ENCODE results near the gene SARDH.
A peak's percentile ranks its signal among the peaks of the same experiment; 100 is the strongest.

SARDH gene

GRCh38 chr9:133669182-133669801 lies 68.9 kb downstream of the SARDH start:
- DNase-seq (ENCODE audit: low spot score), result no peak

DNA sequence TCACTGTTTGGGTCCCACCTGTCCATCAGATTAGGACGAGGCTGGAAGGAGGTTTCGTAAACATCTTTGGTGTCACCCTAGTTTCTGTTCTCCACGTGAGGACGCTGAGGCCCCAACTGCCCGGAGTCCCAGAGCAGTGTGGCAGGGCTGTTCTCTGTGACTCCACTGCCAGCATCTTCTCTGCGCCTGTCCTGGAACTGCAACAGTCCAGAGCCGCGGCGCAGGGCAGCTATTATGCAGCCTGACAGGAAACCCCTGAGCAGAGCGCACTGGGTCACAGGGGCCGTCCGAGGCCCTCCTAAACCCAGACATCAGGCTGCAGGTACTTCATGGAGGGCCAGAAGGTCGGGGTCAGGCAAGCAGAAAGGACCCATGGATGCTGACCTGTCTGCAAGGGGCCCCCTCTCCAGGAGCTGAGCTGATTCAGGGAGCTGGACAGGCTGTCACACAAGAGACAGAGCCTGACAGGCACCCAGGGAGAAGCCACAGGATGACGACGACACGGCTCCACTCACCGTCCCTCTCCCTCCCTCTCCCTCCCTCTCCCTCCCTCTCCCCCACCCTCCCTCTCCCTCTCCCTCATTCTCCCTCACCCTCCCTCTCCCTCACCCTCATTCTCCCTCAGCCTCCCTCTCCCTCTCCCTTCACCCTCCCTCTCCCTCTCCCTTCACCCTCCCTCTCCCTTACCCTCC lies 70.2 kb downstream of the SARDH start:
- DNase-seq (ENCODE audit: low spot score), result no peak

DNA sequence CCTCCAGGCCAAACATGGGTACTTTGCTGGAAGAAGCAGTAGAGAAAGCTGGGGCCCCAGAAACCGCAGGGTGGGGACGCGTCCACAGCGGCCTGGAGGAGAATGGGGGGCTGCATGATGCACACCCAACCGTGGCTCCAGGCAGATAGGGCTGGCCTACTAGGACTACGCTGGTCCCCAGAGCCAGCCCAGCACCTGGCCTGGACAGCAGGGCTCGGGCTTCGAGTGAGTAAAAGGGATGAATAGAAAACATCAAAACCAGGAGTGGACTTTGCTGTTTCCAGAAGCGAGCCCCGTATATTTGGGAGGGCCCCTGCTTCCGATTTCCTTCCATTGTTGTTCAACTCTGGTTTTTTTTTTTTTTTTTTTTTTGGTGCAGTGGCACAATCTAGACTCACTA lies 71.3 kb downstream of the SARDH start:
- no peak for DNase-seq (ENCODE audit: low spot score)

- no peak for DNase-seq (ENCODE audit: low spot score)
Measured at GRCh38 chr9:133666387-133666786, 71.8 kb downstream of the SARDH start.

- no peak for DNase-seq (ENCODE audit: low spot score)
Measured at GRCh38 chr9:133665535-133665934, 72.6 kb downstream of the SARDH start.

GRCh38 chr9:133665096-133665495 lies 73.1 kb downstream of the SARDH start:
- no peak for DNase-seq (ENCODE audit: low spot score)

DNA sequence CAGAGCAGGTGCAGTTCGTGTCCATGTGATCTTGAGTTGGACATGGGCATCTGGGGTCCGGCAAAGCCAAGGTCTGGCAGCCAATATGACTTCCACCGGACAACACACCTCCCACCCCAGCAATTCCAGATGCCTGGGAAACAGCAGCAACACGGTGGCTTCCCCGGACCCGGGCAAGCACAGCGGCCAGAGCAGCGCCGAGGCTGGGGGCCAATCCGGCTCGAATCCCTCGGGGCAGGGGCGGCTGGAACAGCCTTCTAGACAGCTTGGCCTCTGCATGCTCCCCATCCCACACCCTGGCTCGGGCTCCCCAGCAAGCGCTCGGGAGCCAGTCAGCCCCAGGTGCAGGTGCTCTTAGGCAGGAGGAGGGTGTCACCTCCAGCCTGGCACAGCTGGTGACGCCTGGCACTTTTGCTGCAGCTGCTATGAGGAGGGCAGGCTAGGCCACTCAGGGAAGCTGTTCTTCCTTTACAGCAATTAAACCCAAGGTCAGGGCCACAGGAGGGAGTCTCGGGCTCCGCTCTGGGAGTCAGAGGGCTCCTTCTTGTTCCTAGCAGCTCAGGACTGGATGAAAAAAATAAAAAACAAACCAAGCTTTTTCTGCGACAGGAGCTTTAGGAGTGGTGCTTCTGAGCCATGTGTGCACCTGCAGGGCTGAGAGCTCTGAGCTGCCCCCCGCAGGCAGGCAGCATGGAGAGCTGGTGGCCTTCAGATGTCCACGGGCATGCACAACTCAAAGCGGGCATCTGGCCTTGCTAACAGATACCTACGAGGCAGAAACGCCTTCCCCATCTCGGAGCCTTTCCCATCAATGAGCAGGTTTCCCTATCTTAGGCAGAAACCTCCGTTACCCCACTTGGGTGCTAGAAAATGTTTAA lies 73.7 kb downstream of the SARDH start:
- no peak for DNase-seq (ENCODE audit: low spot score)

DNA sequence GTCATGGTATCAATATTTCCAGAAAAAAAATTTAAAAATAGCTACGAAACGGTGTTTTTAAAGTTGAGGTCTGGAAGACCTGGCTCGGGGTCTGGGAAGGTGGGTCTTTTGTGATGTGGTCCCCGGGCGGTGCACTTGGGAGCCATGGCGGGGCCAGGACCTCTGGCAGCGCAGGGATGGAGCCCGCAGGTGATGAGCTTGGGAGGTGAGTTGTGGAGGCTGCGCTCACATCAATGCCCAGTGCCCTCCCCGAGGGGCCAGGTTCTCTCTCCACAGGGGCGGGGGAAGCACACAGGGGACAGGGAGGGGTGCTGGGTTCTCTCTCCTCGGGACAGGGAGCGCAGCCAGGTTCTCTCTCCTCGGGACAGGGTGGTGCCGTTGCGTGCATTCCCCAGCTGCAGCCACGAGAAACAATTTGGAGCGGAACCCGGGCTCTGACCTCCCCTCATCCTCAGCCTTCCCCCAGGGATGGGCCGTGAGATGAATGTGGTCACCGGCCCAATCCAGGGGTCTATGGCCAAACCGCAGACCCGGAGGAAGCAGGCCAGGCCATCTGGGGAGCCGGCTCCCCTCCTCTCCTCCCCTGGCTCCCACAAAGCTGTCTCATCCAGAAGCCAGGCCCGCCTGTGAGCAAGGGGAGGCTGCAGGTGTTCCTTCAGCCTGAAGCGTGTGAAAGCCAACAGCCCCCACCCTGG lies 76.2 kb downstream of the SARDH start:
- DNase-seq (ENCODE audit: low spot score), result no peak

DNA sequence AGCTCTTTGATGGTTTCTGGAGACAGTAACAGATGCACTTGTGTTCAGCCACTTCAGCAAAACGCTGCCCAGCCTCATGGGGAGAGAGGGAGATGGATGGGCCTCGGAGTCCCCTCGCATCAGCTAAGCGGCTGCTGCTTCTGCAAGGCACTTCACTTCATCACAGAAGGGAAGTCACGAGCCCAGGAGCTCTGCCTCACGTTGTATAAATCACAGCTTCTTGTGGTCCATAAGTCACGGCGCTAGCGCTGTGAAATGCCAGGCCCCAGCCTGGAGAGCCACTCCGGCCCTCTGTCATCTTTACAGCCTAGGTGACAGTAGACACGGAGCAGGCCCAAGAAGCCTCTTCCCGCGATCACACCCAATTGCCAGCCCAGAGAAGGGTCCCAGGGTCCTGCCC lies 78.6 kb downstream of the SARDH start:
- no peak for DNase-seq (ENCODE audit: low spot score)

DNA sequence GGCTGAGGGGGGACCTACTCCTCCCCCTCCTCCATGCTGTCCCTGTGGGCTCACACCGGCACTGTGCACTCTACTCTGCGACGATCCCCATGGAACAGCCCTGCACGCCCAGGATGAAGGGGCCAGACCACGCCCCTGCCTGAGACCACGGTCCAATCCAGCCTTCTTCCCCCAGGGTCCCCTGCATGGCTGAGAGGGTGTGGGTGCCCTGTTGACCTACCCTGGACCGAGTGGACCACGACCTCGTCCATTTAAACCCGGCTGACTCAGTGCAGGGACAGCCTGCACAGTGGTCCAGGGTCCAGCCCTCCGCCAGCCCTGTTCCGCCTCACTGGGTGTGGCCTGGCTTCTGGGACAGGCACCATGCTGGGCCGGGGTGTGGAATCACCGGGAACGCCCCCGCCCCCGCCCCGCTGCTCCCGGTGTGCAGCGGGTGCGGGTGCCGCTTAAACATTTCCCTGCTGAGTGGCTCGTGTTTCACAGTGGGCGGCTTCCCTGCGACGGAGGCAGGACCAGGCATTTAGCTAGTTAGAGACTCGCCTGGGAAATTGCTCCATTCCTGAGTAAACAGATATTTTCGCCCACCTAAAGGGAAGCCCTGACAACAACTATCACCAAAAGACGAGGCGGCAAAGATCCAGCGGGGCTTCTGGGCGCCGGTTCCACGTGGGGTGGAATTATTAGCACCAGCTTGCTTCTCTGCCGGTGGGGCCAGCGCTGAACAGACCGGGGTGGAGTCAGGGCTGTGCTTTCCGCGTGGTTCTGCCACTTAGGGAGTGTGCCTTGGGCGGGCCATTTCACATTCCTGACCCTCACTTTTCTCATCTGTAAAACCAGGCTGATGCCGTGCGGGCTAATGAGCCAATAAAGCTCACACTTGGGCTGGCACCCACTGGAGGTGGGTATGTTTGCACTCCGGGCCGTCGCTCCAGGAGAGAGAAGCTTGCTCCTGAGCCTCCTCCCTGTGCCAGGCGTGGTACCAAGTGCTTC lies 79.4 kb downstream of the SARDH start:
- DNase-seq (ENCODE audit: low spot score), result peak; percentile 73

GRCh38 chr9:133657120-133657661 lies 81.0 kb downstream of the SARDH start:
- DNase-seq (ENCODE audit: low spot score), result no peak

- DNase-seq (ENCODE audit: low spot score), result no peak
Measured at GRCh38 chr9:133656211-133657119, 81.7 kb downstream of the SARDH start.

GRCh38 chr9:133655701-133656100 lies 82.5 kb downstream of the SARDH start:
- no peak for DNase-seq (ENCODE audit: low spot score)

- no peak for DNase-seq (ENCODE audit: low spot score)
Measured at GRCh38 chr9:133654736-133655657, 83.2 kb downstream of the SARDH start.

DNA sequence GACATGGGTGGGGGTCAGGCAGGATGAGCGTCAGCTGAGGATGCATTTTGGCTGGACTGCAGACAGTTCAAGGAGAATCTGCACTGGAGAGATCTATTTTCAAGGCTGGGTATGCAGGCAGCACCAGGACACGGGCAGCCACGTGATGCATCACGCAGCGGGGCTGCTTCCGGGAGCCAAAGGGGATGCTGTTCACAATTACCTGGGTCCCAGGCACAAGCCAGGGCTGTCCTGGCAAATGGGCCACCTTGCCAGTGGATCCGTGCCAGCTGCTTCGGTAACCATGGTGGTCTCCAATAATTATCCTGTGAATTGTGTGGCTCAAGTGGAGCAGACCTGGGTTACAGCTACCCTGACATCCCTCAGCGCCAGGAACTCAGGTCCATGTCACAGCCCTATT lies 84.5 kb downstream of the SARDH start:
- DNase-seq (ENCODE audit: low spot score), result no peak

DNA sequence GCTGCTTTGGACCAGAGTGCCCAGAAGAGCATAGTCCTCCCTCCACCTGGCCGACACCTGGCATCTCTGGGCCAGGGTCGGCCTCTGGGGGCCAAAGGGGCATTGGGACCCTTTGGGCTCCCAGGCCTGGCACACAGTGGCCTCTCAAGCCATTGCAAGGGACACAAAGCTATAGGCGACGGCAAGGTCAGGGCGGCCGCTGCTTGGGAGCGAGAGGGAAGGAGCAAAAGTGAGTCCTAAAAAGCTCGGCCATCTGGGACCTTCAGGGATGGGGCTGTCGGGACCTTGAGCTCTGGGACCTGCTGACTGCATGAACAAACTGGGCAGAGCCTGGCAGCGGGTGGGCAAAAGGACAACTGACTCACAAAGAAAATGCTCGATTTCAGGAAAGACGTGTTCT lies 88.1 kb downstream of the SARDH start:
- no peak for DNase-seq (ENCODE audit: low spot score)

- no peak for DNase-seq (ENCODE audit: low spot score)
Measured at GRCh38 chr9:133649194-133649593, 89.0 kb downstream of the SARDH start.

DNA sequence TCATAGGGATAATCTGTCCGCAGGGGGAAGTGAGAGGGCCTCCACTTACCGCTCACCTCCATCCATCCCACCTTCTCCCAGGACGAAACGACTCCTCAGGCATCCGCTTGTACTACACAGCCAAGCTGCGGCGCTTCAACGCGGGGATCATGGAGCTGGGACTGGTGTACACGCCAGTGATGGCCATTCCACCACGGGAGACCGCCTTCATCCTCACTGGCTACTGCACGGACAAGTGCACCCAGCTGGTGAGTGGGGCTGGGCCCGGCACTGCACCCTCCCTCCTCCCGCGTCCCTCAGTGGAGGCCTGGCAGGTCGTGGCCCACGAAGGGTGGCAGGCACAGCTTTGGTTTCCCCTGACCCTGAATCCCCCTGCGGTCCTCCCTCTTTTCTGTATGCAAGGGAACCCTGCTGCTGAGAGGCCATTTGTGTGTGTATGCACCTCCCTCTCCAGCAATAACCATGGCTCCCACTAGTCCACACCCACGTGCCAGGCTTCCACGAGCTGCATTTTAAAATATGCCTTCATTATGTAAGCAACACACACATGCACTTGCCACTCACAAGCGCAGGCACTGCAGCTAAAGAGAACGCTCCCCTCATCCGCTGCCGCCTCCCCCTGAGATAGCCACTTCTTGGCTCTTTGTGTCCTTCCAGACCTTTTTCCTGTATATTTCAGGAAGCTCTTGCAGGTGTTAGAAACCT lies 90.2 kb downstream of the SARDH start:
- DNase-seq (ENCODE audit: low spot score), result no peak
